ENCODE data around the gene ITGB1BP1.
"Not testable (repeated sequence)": the region's sequence is repeated elsewhere in the genome, so short reads cannot be mapped to it uniquely, and the experiment has no call there.

ITGB1BP1 gene

GRCh38 chr2:9401646-9402371, 21.5 kb downstream of the ITGB1BP1 start:
- Histone ChIP-seq H3K27me3 (ENCODE audit: control insufficient read depth in 2 of 2, insufficient read depth in 2 of 2, low read length in 2 of 2) (no peaks in the 10 kb centered on the region), H3K4me1 (ENCODE audit: control insufficient read depth in 2 of 2, insufficient read depth in 2 of 2, low read length in 2 of 2) (no peaks in the 10 kb centered on the region), H3K4me3 (ENCODE audit: low read length in 2 of 2) (no peak overlapping the region), H3K36me3 (ENCODE audit: control insufficient read depth in 2 of 2, insufficient read depth in 2 of 2, low read length in 2 of 2) (peaks cover 25 to 37% of the 10 kb centered on the region in 2 donors), H3K27ac (ENCODE audit: low read depth in 2 of 2, low read length in 2 of 2) (no peak overlapping the region), H3K9ac (ENCODE audit: low read depth in 1 of 2, low read length in 2 of 2) (no peak overlapping the region), H3K9me3 (ENCODE audit: control insufficient read depth in 2 of 2, low read length in 2 of 2) (no peaks in the 10 kb centered on the region)

GRCh38 chr2:9401059-9401547, 22.2 kb downstream of the ITGB1BP1 start:
- Histone ChIP-seq H3K27ac (ENCODE audit: low read depth in 2 of 2, low read length in 2 of 2) (no peak overlapping the region), H3K36me3 (ENCODE audit: control insufficient read depth in 2 of 2, insufficient read depth in 2 of 2, low read length in 2 of 2) (peaks cover 22 to 35% of the 10 kb centered on the region in 2 donors), H3K9me3 (ENCODE audit: control insufficient read depth in 2 of 2, low read length in 2 of 2) (no peaks in the 10 kb centered on the region), H3K9ac (ENCODE audit: low read depth in 1 of 2, low read length in 2 of 2) (no peak overlapping the region), H3K27me3 (ENCODE audit: control insufficient read depth in 2 of 2, insufficient read depth in 2 of 2, low read length in 2 of 2) (no peaks in the 10 kb centered on the region), H3K4me3 (ENCODE audit: low read length in 2 of 2) (no peak overlapping the region), H3K4me1 (ENCODE audit: control insufficient read depth in 2 of 2, insufficient read depth in 2 of 2, low read length in 2 of 2) (no peaks in the 10 kb centered on the region)

- Histone ChIP-seq H3K27ac (ENCODE audit: low read depth in 2 of 2, low read length in 2 of 2) (no peak overlapping the region), H3K27me3 (ENCODE audit: control insufficient read depth in 2 of 2, insufficient read depth in 2 of 2, low read length in 2 of 2) (no peaks in the 10 kb centered on the region), H3K9ac (ENCODE audit: low read depth in 1 of 2, low read length in 2 of 2) (no peak overlapping the region), H3K4me1 (ENCODE audit: control insufficient read depth in 2 of 2, insufficient read depth in 2 of 2, low read length in 2 of 2) (no peaks in the 10 kb centered on the region), H3K9me3 (ENCODE audit: control insufficient read depth in 2 of 2, low read length in 2 of 2) (no peaks in the 10 kb centered on the region), H3K36me3 (ENCODE audit: control insufficient read depth in 2 of 2, insufficient read depth in 2 of 2, low read length in 2 of 2) (peaks cover 20 to 31% of the 10 kb centered on the region in 2 donors), H3K4me3 (ENCODE audit: low read length in 2 of 2) (no peak overlapping the region)
These were observed 22.9 kb downstream of the ITGB1BP1 start for GRCh38 chr2:9400268-9401058.

GRCh38 chr2:9398881-9399780, 24.2 kb downstream of the ITGB1BP1 start:
- Histone ChIP-seq H3K9me3 (ENCODE audit: control insufficient read depth in 2 of 2, low read length in 2 of 2) (no peaks in the 10 kb centered on the region), H3K27ac (ENCODE audit: low read depth in 2 of 2, low read length in 2 of 2) (no peak overlapping the region), H3K4me3 (ENCODE audit: low read length in 2 of 2) (no peak overlapping the region), H3K27me3 (ENCODE audit: control insufficient read depth in 2 of 2, insufficient read depth in 2 of 2, low read length in 2 of 2) (no peaks in the 10 kb centered on the region), H3K36me3 (ENCODE audit: control insufficient read depth in 2 of 2, insufficient read depth in 2 of 2, low read length in 2 of 2) (peaks cover 26 to 37% of the 10 kb centered on the region in 2 donors), H3K4me1 (ENCODE audit: control insufficient read depth in 2 of 2, insufficient read depth in 2 of 2, low read length in 2 of 2) (no peaks in the 10 kb centered on the region), H3K9ac (ENCODE audit: low read depth in 1 of 2, low read length in 2 of 2) (no peak overlapping the region)

- H3K27ac ChIP-seq (ENCODE audit: low read depth in 2 of 2, low read length in 2 of 2): not testable (repeated sequence)
- H3K36me3 ChIP-seq (ENCODE audit: control insufficient read depth in 2 of 2, insufficient read depth in 2 of 2, low read length in 2 of 2): peaks cover 26 to 33% of the 10 kb centered on the region in 2 donors
These were observed 25.1 kb downstream of the ITGB1BP1 start for GRCh38 chr2:9398251-9398650.

GRCh38 chr2:9397201-9397600, 26.1 kb downstream of the ITGB1BP1 start:
- Histone ChIP-seq H3K27me3 (ENCODE audit: control insufficient read depth in 2 of 2, insufficient read depth in 2 of 2, low read length in 2 of 2) (no peaks in the 10 kb centered on the region), H3K9me3 (ENCODE audit: control insufficient read depth in 2 of 2, low read length in 2 of 2) (no peaks in the 10 kb centered on the region), H3K27ac (ENCODE audit: low read depth in 2 of 2, low read length in 2 of 2) (no peak overlapping the region), H3K9ac (ENCODE audit: low read depth in 1 of 2, low read length in 2 of 2) (no peak overlapping the region), H3K36me3 (ENCODE audit: control insufficient read depth in 2 of 2, insufficient read depth in 2 of 2, low read length in 2 of 2) (peaks cover 26 to 31% of the 10 kb centered on the region in 2 donors), H3K4me1 (ENCODE audit: control insufficient read depth in 2 of 2, insufficient read depth in 2 of 2, low read length in 2 of 2) (no peaks in the 10 kb centered on the region), H3K4me3 (ENCODE audit: low read length in 2 of 2) (no peak overlapping the region)

More at GRCh38 chr2:9398251-9398650, 25.1 kb downstream of the ITGB1BP1 start:
- H3K9ac ChIP-seq (ENCODE audit: low read depth in 1 of 2, low read length in 2 of 2); H3K9me3 ChIP-seq (ENCODE audit: control insufficient read depth in 2 of 2, low read length in 2 of 2); H3K27me3 ChIP-seq (ENCODE audit: control insufficient read depth in 2 of 2, insufficient read depth in 2 of 2, low read length in 2 of 2); H3K4me1 ChIP-seq (ENCODE audit: control insufficient read depth in 2 of 2, insufficient read depth in 2 of 2, low read length in 2 of 2); H3K4me3 ChIP-seq (ENCODE audit: low read length in 2 of 2): not testable (repeated sequence)

GRCh38 chr2:9394816-9395215, 28.5 kb downstream of the ITGB1BP1 start:
- Histone ChIP-seq H3K36me3 (ENCODE audit: control insufficient read depth in 2 of 2, insufficient read depth in 2 of 2, low read length in 2 of 2) (peaks cover 23 to 31% of the 10 kb centered on the region in 2 donors), H3K27ac (ENCODE audit: low read depth in 2 of 2, low read length in 2 of 2) (no peak overlapping the region), H3K4me3 (ENCODE audit: low read length in 2 of 2) (no peak overlapping the region), H3K9ac (ENCODE audit: low read depth in 1 of 2, low read length in 2 of 2) (no peak overlapping the region), H3K9me3 (ENCODE audit: control insufficient read depth in 2 of 2, low read length in 2 of 2) (no peaks in the 10 kb centered on the region), H3K27me3 (ENCODE audit: control insufficient read depth in 2 of 2, insufficient read depth in 2 of 2, low read length in 2 of 2) (no peaks in the 10 kb centered on the region), H3K4me1 (ENCODE audit: control insufficient read depth in 2 of 2, insufficient read depth in 2 of 2, low read length in 2 of 2) (no peaks in the 10 kb centered on the region)

- no peak overlapping the region for H3K9ac ChIP-seq (ENCODE audit: low read depth in 1 of 2, low read length in 2 of 2)
- H3K4me1 ChIP-seq (ENCODE audit: control insufficient read depth in 2 of 2, insufficient read depth in 2 of 2, low read length in 2 of 2): no peaks in the 10 kb centered on the region
- no peaks in the 10 kb centered on the region for H3K9me3 ChIP-seq (ENCODE audit: control insufficient read depth in 2 of 2, low read length in 2 of 2)
- no peaks in the 10 kb centered on the region for H3K27me3 ChIP-seq (ENCODE audit: control insufficient read depth in 2 of 2, insufficient read depth in 2 of 2, low read length in 2 of 2)
- peaks cover 38 to 40% of the 10 kb centered on the region in 2 donors for H3K36me3 ChIP-seq (ENCODE audit: control insufficient read depth in 2 of 2, insufficient read depth in 2 of 2, low read length in 2 of 2)
- H3K4me3 ChIP-seq (ENCODE audit: low read length in 2 of 2): no peak overlapping the region
- H3K27ac ChIP-seq (ENCODE audit: low read depth in 2 of 2, low read length in 2 of 2): no peak overlapping the region
These were observed 30.2 kb downstream of the ITGB1BP1 start for GRCh38 chr2:9392898-9393765.

GRCh38 chr2:9391961-9392720, 31.2 kb downstream of the ITGB1BP1 start:
- no peaks in the 10 kb centered on the region for H3K9me3 ChIP-seq (ENCODE audit: control insufficient read depth in 2 of 2, low read length in 2 of 2)
- H3K4me1 ChIP-seq (ENCODE audit: control insufficient read depth in 2 of 2, insufficient read depth in 2 of 2, low read length in 2 of 2): no peaks in the 10 kb centered on the region
- H3K36me3 ChIP-seq (ENCODE audit: control insufficient read depth in 2 of 2, insufficient read depth in 2 of 2, low read length in 2 of 2): peaks cover 42 to 45% of the 10 kb centered on the region in 2 donors
- no peaks in the 10 kb centered on the region for H3K27me3 ChIP-seq (ENCODE audit: control insufficient read depth in 2 of 2, insufficient read depth in 2 of 2, low read length in 2 of 2)
- H3K27ac ChIP-seq (ENCODE audit: low read depth in 2 of 2, low read length in 2 of 2): no peak overlapping the region
- H3K9ac ChIP-seq (ENCODE audit: low read depth in 1 of 2, low read length in 2 of 2): no peak overlapping the region
- no peak overlapping the region for H3K4me3 ChIP-seq (ENCODE audit: low read length in 2 of 2)
